Effector CD4-positive, alpha-beta T cell (primary cell): Measurements from ENCODE around the gene ATOSA.

Experiments
- DNase-seq: peaks from one replicate; pipeline ENCODE4 v3.0.0-alpha.2; 2020
- total RNA-seq: gene quantifications from one replicate; lab custom pipeline; 2026; lab: John Stamatoyannopoulos, UW

The ATOSA gene
- total RNA-seq, result 132 reads per million, percentile 87 among the genes with 10 or more reads in this experiment

DNA sequence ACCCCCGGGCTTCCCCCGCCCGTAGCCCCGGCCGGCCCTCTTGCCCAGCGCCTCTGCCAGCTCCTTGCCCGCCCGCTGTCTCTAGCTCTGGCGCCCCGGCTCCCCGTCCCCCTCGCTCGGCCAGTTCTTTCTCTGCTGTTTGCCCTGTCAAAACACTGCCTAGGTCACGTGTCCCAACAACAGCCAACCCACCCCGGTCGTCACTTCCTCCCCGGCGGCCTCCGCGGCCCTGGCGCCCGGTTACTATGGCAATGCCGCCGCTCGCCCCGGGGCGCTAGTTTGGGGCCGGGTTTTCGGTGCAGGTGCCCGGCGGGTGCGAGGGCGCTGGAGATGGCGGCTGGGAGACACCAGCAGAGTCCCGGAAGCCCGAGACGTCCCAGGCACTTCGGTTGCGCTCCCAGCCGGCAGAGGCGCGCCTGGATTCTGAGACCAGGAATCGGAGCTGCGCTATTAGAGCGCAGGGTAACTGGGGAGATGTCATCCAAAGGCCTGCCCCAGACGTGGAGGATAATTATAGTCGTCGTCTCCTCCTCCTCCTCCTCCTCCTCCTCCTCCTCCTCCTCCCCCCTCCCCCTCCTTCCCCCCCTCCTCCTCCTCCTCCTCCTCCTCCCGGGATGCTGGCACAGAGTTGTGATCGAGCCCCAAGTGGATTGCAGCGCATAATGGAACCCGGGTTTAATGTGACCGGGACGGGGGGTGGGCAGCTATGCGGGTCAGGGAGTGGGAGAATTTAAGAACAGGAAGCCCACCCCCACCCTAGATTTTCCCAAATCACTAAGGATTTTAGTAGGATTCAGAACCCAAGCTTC, at the start of gene ATOSA:
Gene ATOSA, minus strand, starts transcription at position 157 of the 809 bp plus-strand sequence. CDS start 1,367 bp downstream, outside the sequence.
- DNase-seq, result peak; percentile 88

DNA sequence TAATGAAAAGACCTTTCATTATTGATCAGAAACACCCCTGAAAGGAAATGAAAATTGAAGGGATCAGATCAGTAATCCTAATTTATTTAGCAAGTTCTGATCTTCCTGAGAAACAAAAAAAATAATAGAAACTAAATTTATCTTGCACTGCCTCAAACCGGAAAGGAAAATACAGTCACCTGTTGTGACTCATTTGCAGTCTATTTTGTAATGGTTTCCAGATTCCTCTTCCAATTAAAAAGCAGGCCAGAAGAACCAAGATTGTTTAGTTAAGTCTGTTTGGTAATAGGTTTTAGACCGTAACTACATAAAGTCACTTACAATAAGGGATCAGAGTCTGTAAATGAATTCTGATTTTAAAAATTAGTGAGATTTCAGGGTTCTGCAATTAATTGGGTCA, 49.7 kb upstream of the ATOSA start:
- DNase-seq, result no peak

- DNase-seq, result no peak
These were observed 48.6 kb upstream of the ATOSA start for GRCh38 chr15:52727815-52728214.

DNA sequence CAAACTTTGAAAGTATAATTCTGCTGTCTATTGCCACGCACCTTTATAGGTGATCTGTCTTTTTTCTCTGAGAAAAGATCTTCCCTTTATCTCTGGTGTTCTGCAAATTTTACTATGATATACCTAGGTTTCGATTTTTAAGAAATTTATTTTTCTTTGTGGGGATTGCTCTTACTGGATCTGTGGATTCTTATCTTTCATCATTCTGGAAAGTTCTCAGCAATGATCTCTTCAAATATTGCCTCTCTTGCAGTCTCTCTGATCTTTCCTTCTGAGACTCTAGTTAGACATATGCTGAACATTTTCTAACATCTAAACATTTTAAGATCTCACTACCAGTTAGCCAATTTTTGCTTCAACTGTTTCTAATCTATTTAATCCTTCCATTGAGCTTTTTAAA, 47.0 kb upstream of the ATOSA start:
- no peak for DNase-seq

- DNase-seq, result no peak
These were observed 39.4 kb upstream of the ATOSA start for GRCh38 chr15:52718551-52718950.

DNA sequence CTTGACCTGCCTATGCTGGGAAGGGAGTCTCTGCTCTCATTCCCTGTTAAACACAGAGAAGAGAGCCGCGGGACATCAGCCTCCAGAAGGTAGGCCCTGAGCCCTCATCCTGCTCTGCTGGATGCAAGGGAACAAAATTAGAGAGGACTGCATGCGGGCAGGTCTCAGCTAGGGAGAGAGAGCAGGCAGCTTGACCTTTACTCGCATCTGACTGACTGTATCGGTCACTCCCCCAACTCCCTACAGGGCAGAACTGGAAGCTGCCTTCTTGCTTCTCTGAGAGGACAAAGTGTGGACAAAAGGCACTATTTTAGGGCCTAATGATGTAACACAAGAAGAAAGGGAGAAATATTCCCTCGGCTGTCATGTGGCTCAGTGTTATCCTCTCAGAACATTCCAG, 38.7 kb upstream of the ATOSA start:
- DNase-seq, result no peak

DNA sequence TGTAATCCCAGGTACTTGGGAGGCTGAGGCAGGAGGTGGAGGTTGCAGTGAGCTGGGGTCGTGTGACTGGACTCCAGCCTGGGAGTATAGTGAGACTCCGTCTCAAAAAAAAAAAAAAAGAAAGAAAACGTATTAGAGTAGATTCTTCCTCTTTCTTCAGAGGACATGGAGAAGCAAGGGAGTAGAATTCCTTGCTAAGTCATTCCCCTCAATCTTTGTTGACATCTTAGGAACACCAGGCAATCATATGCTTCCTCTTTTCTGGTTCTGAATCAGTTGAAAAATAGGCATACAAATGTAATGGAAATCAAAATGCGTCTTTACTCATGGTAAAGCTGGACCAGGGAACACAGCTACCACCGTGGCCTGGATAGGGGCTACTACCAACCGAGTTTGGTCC, 38.3 kb upstream of the ATOSA start:
- DNase-seq, result no peak

DNA sequence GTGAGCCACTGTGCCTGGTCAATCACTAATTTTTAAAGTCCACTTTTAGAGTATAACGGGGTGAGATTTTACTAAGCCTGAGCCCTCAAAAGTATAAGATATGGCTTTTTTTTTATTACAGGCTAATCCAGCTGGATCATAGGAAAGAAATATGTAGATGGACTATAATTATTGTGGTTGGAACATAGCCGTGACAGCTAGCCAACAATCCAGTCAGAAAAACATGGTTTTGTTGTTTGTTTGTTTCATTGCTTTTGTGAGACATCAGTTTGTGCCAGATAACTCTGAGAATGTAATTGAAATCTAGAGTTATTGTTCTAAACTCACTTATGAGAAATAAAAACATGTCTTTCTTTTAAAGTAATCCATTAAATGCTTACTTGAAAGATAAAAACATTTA, 37.3 kb upstream of the ATOSA start:
- DNase-seq, result no peak

DNA sequence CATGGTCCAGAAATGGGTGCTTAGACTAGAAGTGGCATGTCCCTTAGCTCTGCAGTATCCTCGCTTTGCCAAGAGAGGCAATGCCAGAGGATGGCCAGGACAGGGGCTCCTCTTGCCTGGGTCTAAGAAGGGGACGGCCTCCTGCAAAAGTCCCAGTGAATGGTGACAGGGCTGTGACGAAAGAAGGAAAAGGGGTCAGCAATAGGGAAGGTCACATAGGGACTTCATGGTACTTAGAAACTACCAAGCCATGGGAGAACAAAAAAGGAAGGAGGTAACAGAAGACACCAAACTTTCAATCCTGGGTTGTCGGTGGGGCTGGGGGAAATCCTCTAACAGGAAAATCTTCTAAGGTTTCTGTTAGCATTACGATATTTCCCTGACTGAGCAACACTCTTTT, 36.2 kb upstream of the ATOSA start:
- no peak for DNase-seq

GRCh38 chr15:52714968-52715367, 35.8 kb upstream of the ATOSA start:
- no peak for DNase-seq

GRCh38 chr15:52710708-52711389, 31.7 kb upstream of the ATOSA start:
- no peak for DNase-seq

DNA sequence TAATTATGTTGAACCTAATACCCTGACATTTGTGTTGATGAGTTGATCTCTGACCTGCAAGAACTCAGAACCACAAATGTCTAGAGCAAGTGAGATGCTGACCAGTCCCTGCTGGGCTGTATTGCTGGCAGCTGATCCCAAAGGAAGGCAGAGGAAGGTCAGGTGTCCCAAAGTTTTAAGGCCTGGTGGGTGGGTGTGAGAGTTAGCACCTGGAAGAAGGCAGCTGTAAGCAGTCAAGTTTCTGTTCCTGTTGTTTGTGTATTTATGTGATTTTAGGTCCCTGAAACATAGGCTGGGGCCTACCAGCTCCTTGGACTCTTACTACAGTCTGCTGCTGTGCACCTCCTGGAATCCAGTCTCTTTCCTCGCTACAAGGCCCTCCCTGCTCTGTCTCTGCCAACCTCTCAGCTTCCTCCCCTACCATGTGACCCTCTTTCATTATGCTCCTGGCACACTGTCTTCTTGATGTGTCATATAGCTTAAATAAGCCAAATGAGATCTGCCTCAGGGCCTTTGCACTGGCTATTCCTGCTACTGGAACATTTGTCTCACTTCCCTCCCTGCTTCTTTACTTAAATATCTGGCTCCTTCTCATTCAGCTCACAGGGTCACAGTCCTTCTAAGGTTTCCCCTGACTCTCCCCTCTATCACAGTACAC, 31.0 kb upstream of the ATOSA start:
- no peak for DNase-seq

GRCh38 chr15:52709187-52709981, 30.2 kb upstream of the ATOSA start:
- no peak for DNase-seq

GRCh38 chr15:52706091-52706490, 26.9 kb upstream of the ATOSA start:
- DNase-seq, result no peak

GRCh38 chr15:52702390-52702789, 23.2 kb upstream of the ATOSA start:
- no peak for DNase-seq

GRCh38 chr15:52699457-52699856, 20.3 kb upstream of the ATOSA start:
- no peak for DNase-seq

DNA sequence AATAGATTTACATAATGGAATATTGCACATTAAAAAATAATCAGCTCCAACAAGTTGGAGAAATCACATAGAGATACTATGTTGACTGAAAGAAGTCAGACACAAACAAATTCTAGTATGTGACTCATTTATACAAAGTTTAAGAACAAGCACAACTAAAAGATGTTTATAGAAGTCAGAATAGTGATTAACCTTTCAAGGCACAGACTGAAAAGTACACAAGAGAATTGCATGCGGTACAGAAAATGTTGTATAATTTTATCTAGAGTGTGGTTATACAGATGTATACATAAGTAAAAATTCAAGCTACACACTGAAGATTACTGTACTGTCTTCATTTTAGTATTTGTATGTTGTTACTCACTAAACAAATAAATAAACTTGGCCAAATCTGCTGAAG, 19.3 kb upstream of the ATOSA start:
- DNase-seq, result no peak

DNA sequence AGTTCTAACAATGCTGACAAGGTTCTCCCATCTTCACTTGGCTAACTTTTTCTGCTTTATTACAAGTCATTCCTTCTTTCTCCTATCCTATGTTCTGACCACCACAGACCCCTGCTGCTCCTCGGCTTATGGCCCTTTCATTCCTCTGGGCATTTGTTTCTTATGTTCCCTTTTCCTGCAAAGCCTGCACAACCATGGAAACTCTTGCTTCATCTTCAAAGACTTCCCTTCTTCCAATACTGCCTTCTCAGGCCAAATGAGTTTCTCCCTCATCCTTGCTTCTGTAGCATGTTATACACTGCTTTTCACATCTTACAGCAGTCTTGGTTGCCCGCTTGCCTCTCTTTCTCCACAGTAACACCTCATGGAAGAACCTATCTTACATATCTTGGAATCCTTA, 17.9 kb upstream of the ATOSA start:
- no peak for DNase-seq

GRCh38 chr15:52695154-52695553, 16.0 kb upstream of the ATOSA start:
- DNase-seq, result no peak

DNA sequence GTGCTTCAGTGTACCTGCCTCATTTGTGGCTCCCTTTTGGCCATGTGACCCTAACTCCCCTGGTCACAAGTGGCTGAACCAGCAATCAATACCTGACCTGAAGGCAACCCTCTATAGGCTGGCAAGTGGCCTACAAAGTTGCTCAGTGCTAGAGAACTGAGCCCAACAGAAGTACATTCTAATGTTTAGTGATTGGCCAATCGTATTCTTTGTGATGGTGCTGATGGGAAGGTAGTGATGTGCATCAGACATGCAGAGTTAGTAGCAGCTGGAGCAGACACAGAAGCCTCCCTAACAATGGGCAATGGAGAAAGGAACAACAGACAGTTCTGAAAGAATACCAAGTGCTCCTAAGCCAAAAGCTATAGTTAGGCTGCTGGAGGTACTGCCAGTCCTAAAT, 10.4 kb upstream of the ATOSA start:
- no peak for DNase-seq

DNA sequence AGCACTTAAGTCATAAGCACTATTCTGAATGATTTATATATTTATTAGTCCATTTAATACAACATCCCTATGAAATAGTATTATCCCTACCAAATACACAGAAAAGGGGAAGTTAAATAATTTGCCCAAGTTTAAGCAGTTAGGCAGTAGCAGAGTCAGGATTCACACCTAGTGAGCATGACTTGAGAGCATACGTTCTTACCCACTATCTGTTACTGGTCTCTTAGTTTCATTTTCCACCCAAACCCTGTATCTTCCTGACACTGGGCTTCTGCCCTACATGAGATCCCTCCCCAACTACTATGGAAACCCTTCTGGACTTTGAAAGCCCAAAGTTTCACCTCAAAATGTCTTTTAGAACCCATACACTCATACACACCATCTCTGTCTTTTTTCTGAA, 4.4 kb upstream of the ATOSA start:
- DNase-seq, result no peak

GRCh38 chr15:52682781-52683180, 3.6 kb upstream of the ATOSA start:
- no peak for DNase-seq

DNA sequence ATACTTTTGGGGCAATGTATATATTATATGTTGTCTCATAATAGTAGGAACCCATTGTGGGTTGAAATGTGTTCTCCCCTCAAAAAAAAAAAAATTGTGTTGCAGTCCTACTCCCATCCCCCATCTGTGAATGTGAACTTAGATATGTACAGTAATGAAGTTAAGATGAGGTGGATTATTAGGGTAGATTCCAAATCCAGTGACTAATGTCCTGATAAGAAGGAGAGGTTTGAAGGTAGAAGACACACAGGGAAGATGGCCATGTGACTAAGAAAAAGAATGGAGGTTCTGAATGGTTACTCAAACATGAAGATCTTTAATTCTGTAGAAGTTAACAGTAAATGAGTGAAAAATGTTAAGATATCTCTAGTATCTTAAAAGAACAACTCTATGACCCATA, 3.0 kb upstream of the ATOSA start:
- no peak for DNase-seq
